ENCODE data around the gene ZDHHC11B.
"Not testable (repeated sequence)": the region's sequence is repeated elsewhere in the genome, so short reads cannot be mapped to it uniquely, and the experiment has no call there.

Gene ZDHHC11B

DNA sequence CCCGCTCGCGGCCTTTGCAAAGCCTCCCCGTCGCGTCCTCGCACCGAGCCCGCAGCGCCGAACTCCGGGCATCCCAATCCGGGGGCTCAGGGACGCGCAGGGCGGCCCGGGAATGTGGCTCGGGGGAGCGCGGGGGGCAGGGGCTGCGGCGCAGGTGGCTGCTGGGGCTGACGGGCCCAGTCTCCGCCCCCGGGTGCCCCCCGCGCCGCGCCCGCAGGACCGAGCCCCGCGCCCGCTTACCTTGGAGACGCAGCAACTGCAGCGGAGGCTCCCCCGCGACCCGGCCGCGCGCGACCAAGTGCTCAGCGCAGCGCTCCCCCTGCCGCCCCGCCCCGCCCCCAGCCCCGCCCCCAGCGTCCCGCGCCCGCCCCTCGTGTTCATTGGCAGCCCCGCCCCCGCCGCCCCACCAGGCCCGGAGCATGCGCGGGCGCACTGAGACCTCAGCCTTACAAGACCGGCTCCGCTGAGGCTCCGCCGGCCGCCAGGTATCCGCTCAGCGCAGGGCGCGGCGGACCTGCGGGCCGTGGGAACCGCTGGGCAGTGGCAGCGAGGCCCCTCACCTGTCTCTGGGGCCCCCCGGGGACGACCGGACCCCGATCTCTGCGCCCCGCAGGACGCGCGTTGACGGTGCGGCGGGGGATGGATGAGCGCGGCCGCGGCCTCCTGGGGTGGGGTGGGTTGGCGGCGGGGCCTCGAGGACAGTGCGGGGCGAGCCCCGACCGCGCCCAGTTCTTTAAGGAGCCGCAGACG lies at the start of gene ZDHHC11B:
Gene ZDHHC11B (minus strand): TSS at position 302 of the 750 bp plus-strand sequence. CDS start 17,810 bp downstream, outside the sequence.
- H3K4me3 ChIP-seq (ENCODE audit: low read depth, low read length): peak within 1 kb of the TSS; percentile 55
- peak; percentile 76 for DNase-seq (ENCODE audit: low read depth)

- H3K4me3 ChIP-seq (ENCODE audit: low read depth, low read length); DNase-seq (ENCODE audit: low read depth): not testable (repeated sequence)
These were observed 49.5 kb upstream of the ZDHHC11B start for GRCh38 chr5:834013-834412.

GRCh38 chr5:828194-828593 lies 43.7 kb upstream of the ZDHHC11B start:
- DNase-seq (ENCODE audit: low read depth); H3K4me3 ChIP-seq (ENCODE audit: low read depth, low read length): not testable (repeated sequence)

DNA sequence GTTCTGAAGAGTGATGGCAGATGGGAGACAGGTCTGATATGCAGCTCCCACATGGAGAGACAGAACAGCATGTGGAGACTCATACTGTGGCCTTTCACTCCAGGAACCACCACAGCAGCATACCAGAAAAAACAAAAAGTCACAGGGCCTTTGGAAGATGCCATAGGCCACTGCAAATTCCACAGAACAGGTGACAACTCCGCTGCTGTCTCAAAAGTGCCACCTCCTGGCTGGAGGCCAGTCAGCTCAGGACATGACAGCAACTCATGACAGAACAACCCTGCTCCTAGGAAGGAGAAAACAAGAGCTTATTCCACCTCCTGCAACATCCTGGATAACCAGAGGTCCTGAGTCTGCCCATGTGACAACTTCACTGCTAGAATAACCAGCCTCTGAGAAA lies 41.0 kb upstream of the ZDHHC11B start:
- H3K4me3 ChIP-seq (ENCODE audit: low read depth, low read length); DNase-seq (ENCODE audit: low read depth): not testable (repeated sequence)

GRCh38 chr5:821504-821903 lies 37.0 kb upstream of the ZDHHC11B start:
- no peak overlapping the region for H3K4me3 ChIP-seq (ENCODE audit: low read depth, low read length)
- DNase-seq (ENCODE audit: low read depth): no peak
- TF ChIP-seq, protein P1, sequence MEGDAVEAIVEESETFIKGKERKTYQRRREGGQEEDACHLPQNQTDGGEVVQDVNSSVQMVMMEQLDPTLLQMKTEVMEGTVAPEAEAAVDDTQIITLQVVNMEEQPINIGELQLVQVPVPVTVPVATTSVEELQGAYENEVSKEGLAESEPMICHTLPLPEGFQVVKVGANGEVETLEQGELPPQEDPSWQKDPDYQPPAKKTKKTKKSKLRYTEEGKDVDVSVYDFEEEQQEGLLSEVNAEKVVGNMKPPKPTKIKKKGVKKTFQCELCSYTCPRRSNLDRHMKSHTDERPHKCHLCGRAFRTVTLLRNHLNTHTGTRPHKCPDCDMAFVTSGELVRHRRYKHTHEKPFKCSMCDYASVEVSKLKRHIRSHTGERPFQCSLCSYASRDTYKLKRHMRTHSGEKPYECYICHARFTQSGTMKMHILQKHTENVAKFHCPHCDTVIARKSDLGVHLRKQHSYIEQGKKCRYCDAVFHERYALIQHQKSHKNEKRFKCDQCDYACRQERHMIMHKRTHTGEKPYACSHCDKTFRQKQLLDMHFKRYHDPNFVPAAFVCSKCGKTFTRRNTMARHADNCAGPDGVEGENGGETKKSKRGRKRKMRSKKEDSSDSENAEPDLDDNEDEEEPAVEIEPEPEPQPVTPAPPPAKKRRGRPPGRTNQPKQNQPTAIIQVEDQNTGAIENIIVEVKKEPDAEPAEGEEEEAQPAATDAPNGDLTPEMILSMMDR (conservative IDR thresholded peaks at IDR 0.05; ENCODE audit: low read depth, low read length): no peak

GRCh38 chr5:820245-820644 lies 35.7 kb upstream of the ZDHHC11B start:
- no peak overlapping the region for H3K4me3 ChIP-seq (ENCODE audit: low read depth, low read length)
- TF ChIP-seq, protein P1 (conservative IDR thresholded peaks at IDR 0.05; ENCODE audit: low read depth, low read length): no peak
- no peak for DNase-seq (ENCODE audit: low read depth)

- no peak overlapping the region for H3K4me3 ChIP-seq (ENCODE audit: low read depth, low read length)
- TF ChIP-seq, protein P1 (conservative IDR thresholded peaks at IDR 0.05; ENCODE audit: low read depth, low read length): no peak
- DNase-seq (ENCODE audit: low read depth): no peak
These were observed 34.5 kb upstream of the ZDHHC11B start for GRCh38 chr5:819078-819477.

DNA sequence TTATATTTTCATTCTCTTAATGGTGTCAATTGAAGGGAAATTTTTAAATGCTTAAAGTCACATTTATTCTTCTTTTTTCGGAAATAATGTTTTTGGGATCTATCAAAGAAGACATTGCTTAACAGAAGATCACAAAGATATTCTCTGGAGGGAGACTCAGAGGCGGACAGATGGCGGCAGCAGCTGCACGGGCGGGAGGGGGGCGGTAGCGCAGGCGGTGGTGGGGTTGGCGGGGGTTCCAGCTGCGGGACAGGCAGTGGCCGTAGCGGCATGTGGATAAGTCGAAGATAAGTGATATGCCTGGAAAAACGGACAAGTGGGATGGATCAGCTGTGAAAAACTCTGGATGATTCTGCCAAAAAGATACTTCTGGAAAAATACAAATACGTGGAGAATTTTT lies 31.6 kb upstream of the ZDHHC11B start:
- no peak overlapping the region for H3K4me3 ChIP-seq (ENCODE audit: low read depth, low read length)
- DNase-seq (ENCODE audit: low read depth): no peak
- TF ChIP-seq, protein P1 (conservative IDR thresholded peaks at IDR 0.05; ENCODE audit: low read depth, low read length): no peak

- TF ChIP-seq, protein P1 (conservative IDR thresholded peaks at IDR 0.05; ENCODE audit: low read depth, low read length): no peak
- no peak for DNase-seq (ENCODE audit: low read depth)
- no peak overlapping the region for H3K4me3 ChIP-seq (ENCODE audit: low read depth, low read length)
These were observed 30.9 kb upstream of the ZDHHC11B start for GRCh38 chr5:815449-815848.

GRCh38 chr5:813575-813974 lies 29.0 kb upstream of the ZDHHC11B start:
- not testable (repeated sequence) for H3K4me3 ChIP-seq (ENCODE audit: low read depth, low read length); DNase-seq (ENCODE audit: low read depth)

DNA sequence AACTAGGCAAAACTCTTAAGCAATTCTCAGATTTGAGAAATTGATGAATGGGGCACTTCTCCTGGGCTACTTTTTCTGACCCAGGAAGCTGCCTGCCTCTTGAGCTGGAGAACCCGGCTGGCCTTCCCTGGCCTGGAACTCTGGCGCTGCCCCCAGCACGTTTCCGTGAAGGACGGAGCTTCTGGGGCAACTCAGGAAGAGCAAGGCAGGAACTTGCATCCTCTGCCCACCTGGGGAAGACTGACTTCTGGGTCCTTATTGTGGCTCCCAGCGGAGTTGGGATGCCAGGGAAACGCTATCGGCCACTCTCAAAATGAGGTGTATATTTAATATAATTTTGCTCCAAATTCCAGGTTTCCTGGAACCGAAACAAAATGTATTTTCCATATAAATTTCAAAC lies 26.9 kb upstream of the ZDHHC11B start:
- DNase-seq (ENCODE audit: low read depth); H3K4me3 ChIP-seq (ENCODE audit: low read depth, low read length): not testable (repeated sequence)

- not testable (repeated sequence) for DNase-seq (ENCODE audit: low read depth); H3K4me3 ChIP-seq (ENCODE audit: low read depth, low read length)
These were observed 23.4 kb upstream of the ZDHHC11B start for GRCh38 chr5:807719-808514.

Data from choroid plexus epithelial cell (primary cell).